Colonic mucosa (tissue), 4 donors: ENCODE measurements around the gene UBE2V1. TPM values are rescaled to one million over a fixed set of nuclear protein-coding genes. Genes with fewer than 3 reads are reported as not detected.

ENCODE experiments used
- DNase-seq: peaks from one replicate; pipeline ENCODE4 v3.0.0-alpha.2; 2020
- H3K27ac ChIP-seq: fragments of 200-600 bp; one replicate; pipeline ENCODE4 v1.8.0; 2021
- H3K27me3 ChIP-seq: fragments of 200-600 bp; one replicate; pipeline ENCODE4 v1.8.0; 2021
- H3K36me3 ChIP-seq: fragments of 200-600 bp; one replicate; pipeline ENCODE4 v1.8.0; 2021
- H3K4me1 ChIP-seq: fragments of 200-600 bp; one replicate; pipeline ENCODE4 v1.8.0; 2021; ENCODE audit warnings: mild to moderate bottlenecking
- H3K4me3 ChIP-seq: fragments of 200-600 bp; one replicate; pipeline ENCODE4 v1.8.0; 2021
- H3K9ac ChIP-seq, 2 donors: one replicate each; pipeline ENCODE4 v1.7.0; 2013; ENCODE audit warnings: control low read depth in 2 of 2, low read depth in 2 of 2, low read length in 2 of 2
- H3K9me3 ChIP-seq: fragments of 200-600 bp; one replicate; pipeline ENCODE4 v1.8.0; 2021
- intact Hi-C: fragments of 100-400 bp; cut with DNase I; formaldehyde crosslinking; loops from one replicate; pipeline ENCODE4 v1.14.1; 2022
- total RNA-seq, 2 donors: library from RNA; stranded (reverse); fragmentation: NEBNext Ultra II Directional in 1 of 2; extraction: Animal tissue kit (Norgen Biotek cat#: 25700) in 1 of 2; gene quantifications; one replicate each; pipeline ENCODE4 v1.2.1, GENCODE V29; 2021
- TF ChIP-seq, protein P1 (sequence below): fragments of 200-600 bp; IDR thresholded peaks from one replicate; pipeline ENCODE4 v1.8.0; 2022; ENCODE audit warnings: antibody characterized with exemption, mild to moderate bottlenecking
- donor health status: healthy.
- donor health status: DM: no; HTN: no; CAD: no.
- donor health status: DM: no; HTN: no; CAD: no.

Gene UBE2V1
- total RNA-seq, 2 donors from 2014 or later, result 77.1 to 83.5 TPM

- Histone ChIP-seq H3K4me1 (no peaks in the 10 kb centered on the region), H3K9me3 (no peaks in the 10 kb centered on the region), H3K4me3 (no peak overlapping the region), H3K36me3 (peaks cover 5% of the 10 kb centered on the region), H3K27ac (no peak overlapping the region), H3K9ac (no peak overlapping the region), H3K27me3 (no peaks in the 10 kb centered on the region)
- TF ChIP-seq, protein P1, sequence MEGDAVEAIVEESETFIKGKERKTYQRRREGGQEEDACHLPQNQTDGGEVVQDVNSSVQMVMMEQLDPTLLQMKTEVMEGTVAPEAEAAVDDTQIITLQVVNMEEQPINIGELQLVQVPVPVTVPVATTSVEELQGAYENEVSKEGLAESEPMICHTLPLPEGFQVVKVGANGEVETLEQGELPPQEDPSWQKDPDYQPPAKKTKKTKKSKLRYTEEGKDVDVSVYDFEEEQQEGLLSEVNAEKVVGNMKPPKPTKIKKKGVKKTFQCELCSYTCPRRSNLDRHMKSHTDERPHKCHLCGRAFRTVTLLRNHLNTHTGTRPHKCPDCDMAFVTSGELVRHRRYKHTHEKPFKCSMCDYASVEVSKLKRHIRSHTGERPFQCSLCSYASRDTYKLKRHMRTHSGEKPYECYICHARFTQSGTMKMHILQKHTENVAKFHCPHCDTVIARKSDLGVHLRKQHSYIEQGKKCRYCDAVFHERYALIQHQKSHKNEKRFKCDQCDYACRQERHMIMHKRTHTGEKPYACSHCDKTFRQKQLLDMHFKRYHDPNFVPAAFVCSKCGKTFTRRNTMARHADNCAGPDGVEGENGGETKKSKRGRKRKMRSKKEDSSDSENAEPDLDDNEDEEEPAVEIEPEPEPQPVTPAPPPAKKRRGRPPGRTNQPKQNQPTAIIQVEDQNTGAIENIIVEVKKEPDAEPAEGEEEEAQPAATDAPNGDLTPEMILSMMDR, result no peak
- DNase-seq, result no peak
- intact Hi-C loops, result no loop called here
Measured at GRCh38 chr20:50098259-50098658, 14.7 kb downstream of the UBE2V1 start.

DNA sequence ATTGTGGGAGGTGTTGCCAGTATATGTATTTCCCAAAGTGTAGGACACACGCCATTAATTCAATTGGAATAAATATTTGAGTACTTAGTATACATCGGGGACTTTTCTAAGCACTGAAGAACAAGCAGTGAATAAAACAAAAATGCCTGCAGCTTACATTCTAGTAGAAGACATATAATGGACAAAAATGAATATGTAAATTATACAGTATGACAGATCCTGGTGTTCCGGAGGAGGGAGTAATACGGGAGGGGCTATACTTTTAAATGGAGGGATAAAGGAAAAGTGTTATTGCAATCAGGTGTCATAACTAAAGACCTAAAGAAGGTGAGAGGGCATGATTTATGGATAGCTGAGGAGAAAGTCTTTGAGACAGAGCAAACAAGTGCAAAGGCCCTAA lies 15.1 kb downstream of the UBE2V1 start:
- Histone ChIP-seq H3K27ac (no peak overlapping the region), H3K27me3 (no peaks in the 10 kb centered on the region), H3K4me3 (no peak overlapping the region), H3K4me1 (no peaks in the 10 kb centered on the region), H3K9me3 (no peaks in the 10 kb centered on the region), H3K9ac (no peak overlapping the region), H3K36me3 (peaks cover 5% of the 10 kb centered on the region)
- intact Hi-C loops, result no loop called here
- no peak for DNase-seq
- TF ChIP-seq, protein P1, result no peak

- Histone ChIP-seq H3K27ac (no peak overlapping the region), H3K36me3 (peaks cover 5% of the 10 kb centered on the region), H3K27me3 (no peaks in the 10 kb centered on the region), H3K4me3 (no peak overlapping the region), H3K9ac (no peak overlapping the region), H3K9me3 (no peaks in the 10 kb centered on the region), H3K4me1 (no peaks in the 10 kb centered on the region)
- TF ChIP-seq, protein P1, result no peak
- intact Hi-C loops, result no loop called here
- no peak for DNase-seq
Measured at GRCh38 chr20:50096237-50096636, 16.7 kb downstream of the UBE2V1 start.

DNA sequence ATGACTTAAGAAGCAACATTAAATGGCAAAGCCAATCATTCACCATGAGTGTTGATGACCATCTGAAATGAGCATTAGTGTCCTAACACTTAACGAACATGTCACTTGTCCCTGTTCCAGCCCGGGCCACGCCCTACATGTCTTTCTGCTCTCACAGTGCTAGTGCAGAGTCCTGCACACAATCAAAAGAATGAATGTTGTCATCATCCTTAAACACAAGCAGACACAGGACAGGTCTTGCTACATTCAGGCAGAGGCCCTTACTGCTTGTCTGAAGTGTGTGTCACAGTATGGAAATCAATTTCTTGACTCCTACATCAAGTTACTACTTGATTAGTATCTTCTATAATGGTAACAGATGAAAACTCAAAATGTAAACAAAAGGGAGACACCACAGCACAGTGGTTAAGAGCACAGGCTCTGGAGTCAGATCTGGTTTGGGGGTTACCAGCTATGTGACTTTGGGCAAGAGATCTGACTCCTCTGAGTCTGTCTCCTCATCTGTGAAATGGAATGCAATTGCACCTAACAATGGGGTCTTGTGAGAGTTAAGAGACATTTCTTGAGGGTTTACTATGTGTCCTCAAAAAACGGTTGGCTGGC lies 17.4 kb downstream of the UBE2V1 start:
- Histone ChIP-seq H3K4me1 (no peaks in the 10 kb centered on the region), H3K9ac (no peak overlapping the region), H3K36me3 (peaks cover 5% of the 10 kb centered on the region), H3K27me3 (no peaks in the 10 kb centered on the region), H3K9me3 (no peaks in the 10 kb centered on the region), H3K27ac (no peak overlapping the region), H3K4me3 (no peak overlapping the region)
- intact Hi-C loops, result no loop called here
- TF ChIP-seq, protein P1, result no peak
- DNase-seq, result no peak

DNA sequence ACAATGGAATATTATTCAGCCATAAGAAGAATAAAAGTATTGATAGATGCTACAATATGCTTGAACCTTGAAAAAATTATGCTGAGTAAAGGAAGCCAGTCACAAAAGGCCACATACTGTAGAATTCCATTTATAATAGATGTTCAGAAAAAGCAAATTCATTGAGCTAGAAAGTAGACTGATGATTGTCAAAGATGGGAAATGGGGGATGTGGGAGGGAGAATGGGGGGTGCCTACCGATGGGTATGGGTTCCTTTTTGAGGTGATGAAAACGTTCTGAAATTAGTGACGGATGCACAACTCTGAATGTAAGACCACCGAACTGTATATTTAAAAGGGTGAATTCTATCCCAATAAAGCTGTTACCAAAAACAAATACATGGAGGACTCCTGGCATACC lies 18.4 kb downstream of the UBE2V1 start:
- no peaks in the 10 kb centered on the region for H3K27me3 ChIP-seq
- H3K36me3 ChIP-seq, result peaks cover 5% of the 10 kb centered on the region
- H3K9me3 ChIP-seq, result no peaks in the 10 kb centered on the region
- H3K9ac ChIP-seq, result no peak overlapping the region
- TF ChIP-seq, protein P1, result no peak
- H3K4me1 ChIP-seq, result no peaks in the 10 kb centered on the region
- H3K4me3 ChIP-seq, result no peak overlapping the region
- no peak for DNase-seq
- H3K27ac ChIP-seq, result no peak overlapping the region
- intact Hi-C loops, result no loop called here
